GM18873 (cell line): Measurements from ENCODE around the gene GFPT1.

Experiments used
- ATAC-seq: cut with Tn5 transposase; IDR thresholded peaks from one replicate; pipeline ENCODE4 v1.9.1; 2021; ENCODE audit warnings: mild to moderate bottlenecking, moderate library complexity, moderate number of reproducible peaks; ENCODE audit not compliant: unreplicated experiment, low FRiP score

The GFPT1 gene

GRCh38 chr2:69330781-69331180 is 56.2 kb downstream of the GFPT1 start:
- ATAC-seq, result no peak

GRCh38 chr2:69322631-69323030 is 64.4 kb downstream of the GFPT1 start:
- no peak for ATAC-seq

- no peak for ATAC-seq
These were observed 70.5 kb downstream of the GFPT1 start for GRCh38 chr2:69316550-69316949.

- ATAC-seq, result no peak
These were observed 71.8 kb downstream of the GFPT1 start for GRCh38 chr2:69315160-69315761.

GRCh38 chr2:69311024-69311416 is 76.0 kb downstream of the GFPT1 start:
- no peak for ATAC-seq

GRCh38 chr2:69310111-69311023 is 76.7 kb downstream of the GFPT1 start:
- no peak for ATAC-seq

- no peak for ATAC-seq
These were observed 77.5 kb downstream of the GFPT1 start for GRCh38 chr2:69309351-69310110.

- ATAC-seq, result no peak
These were observed 78.7 kb downstream of the GFPT1 start for GRCh38 chr2:69308338-69308737.

- ATAC-seq, result no peak
These were observed 79.4 kb downstream of the GFPT1 start for GRCh38 chr2:69307579-69308064.

- ATAC-seq, result no peak
These were observed 80.0 kb downstream of the GFPT1 start for GRCh38 chr2:69306822-69307578.

GRCh38 chr2:69306393-69306821 is 80.6 kb downstream of the GFPT1 start:
- no peak for ATAC-seq

GRCh38 chr2:69305712-69306392 is 81.2 kb downstream of the GFPT1 start:
- no peak for ATAC-seq

- ATAC-seq, result no peak
These were observed 81.9 kb downstream of the GFPT1 start for GRCh38 chr2:69305166-69305565.

- ATAC-seq, result no peak
These were observed 82.4 kb downstream of the GFPT1 start for GRCh38 chr2:69304656-69305055.

- no peak for ATAC-seq
These were observed 86.4 kb downstream of the GFPT1 start for GRCh38 chr2:69300650-69301049.

- no peak for ATAC-seq
These were observed 87.1 kb downstream of the GFPT1 start for GRCh38 chr2:69299772-69300516.

GRCh38 chr2:69298862-69299261 is 88.2 kb downstream of the GFPT1 start:
- no peak for ATAC-seq

GRCh38 chr2:69298261-69298660 is 88.8 kb downstream of the GFPT1 start:
- no peak for ATAC-seq

GRCh38 chr2:69297216-69297615 is 89.8 kb downstream of the GFPT1 start:
- ATAC-seq, result no peak
